SK-N-SH treated with all-trans-retinoic acid at 6 μM for 48 hours (cell line): Measurements from ENCODE around the gene GABBR2.

ENCODE experiments used
- ATAC-seq: fragments of 200-7000 bp; cut with Tn5 transposase; 3 replicates; pipeline ENCODE4 v1.9.1; 2020; ENCODE audit warnings: mild to moderate bottlenecking, moderate library complexity
- ARNTL ChIP-seq: fragments of 450-650 bp; formaldehyde crosslinking; IDR thresholded peaks from 2 replicates; pipeline ENCODE4 v1.5.0; 2020; ENCODE audit warnings: low read depth, mild to moderate bottlenecking, moderate library complexity, borderline replicate concordance
- BACH2 ChIP-seq: fragments of 250-450 bp; sonication (Bioruptor Pico); IDR thresholded peaks from 2 replicates; pipeline ENCODE4 v1.9.0; 2021; ENCODE audit warnings: mild to moderate bottlenecking, borderline replicate concordance
- CREB5 ChIP-seq: fragments of 250-450 bp; sonication (Bioruptor Pico); IDR thresholded peaks from 2 replicates; pipeline ENCODE4 v1.5.1; 2020; ENCODE audit warnings: low read depth, mild to moderate bottlenecking, moderate library complexity
- CSDC2 ChIP-seq: fragments of 250-450 bp; sonication (Bioruptor Pico); IDR thresholded peaks from 2 replicates; pipeline ENCODE4 v1.5.0; 2020; ENCODE audit warnings: mild to moderate bottlenecking, moderate library complexity
- ESRRG ChIP-seq: fragments of 250-450 bp; sonication (Bioruptor Pico); IDR thresholded peaks from 2 replicates; pipeline ENCODE4 v1.6.1; 2021; ENCODE audit warnings: mild to moderate bottlenecking
- GLIS3 ChIP-seq: fragments of 250-450 bp; sonication (Bioruptor Pico); IDR thresholded peaks from 2 replicates; pipeline ENCODE4 v1.5.0; 2020; ENCODE audit warnings: mild to moderate bottlenecking, moderate library complexity
- ISL1 ChIP-seq: fragments of 250-450 bp; sonication (Bioruptor Pico); IDR thresholded peaks from 2 replicates; pipeline ENCODE4 v2.1.2; 2022; ENCODE audit warnings: mild to moderate bottlenecking, moderate library complexity
- OSR1 ChIP-seq: fragments of 250-450 bp; sonication (Bioruptor Pico); IDR thresholded peaks from 2 replicates; pipeline ENCODE4 v1.8.0; 2022; ENCODE audit warnings: moderate library complexity, mild to moderate bottlenecking, inconsistent platforms
- PPARA ChIP-seq: fragments of 250-450 bp; sonication (Bioruptor Pico); IDR thresholded peaks from 2 replicates; pipeline ENCODE4 v1.5.0; 2020; ENCODE audit warnings: mild to moderate bottlenecking, borderline replicate concordance
- RARB ChIP-seq: fragments of 250-450 bp; sonication (Bioruptor Pico); IDR thresholded peaks from 2 replicates; pipeline ENCODE4 v1.8.0; 2021; ENCODE audit warnings: mild to moderate bottlenecking, moderate library complexity
- SNAI2 ChIP-seq: fragments of 250-450 bp; sonication (Bioruptor Pico); IDR thresholded peaks from 2 replicates; pipeline ENCODE4 v1.5.0; 2020; ENCODE audit warnings: mild to moderate bottlenecking, moderate library complexity
- TCF4 ChIP-seq: fragments of 250-450 bp; sonication (Bioruptor Pico); IDR thresholded peaks from 2 replicates; pipeline ENCODE4 v1.8.0; 2021; ENCODE audit warnings: mild to moderate bottlenecking, moderate library complexity, borderline replicate concordance
- TSHZ2 ChIP-seq: fragments of 250-450 bp; sonication (Bioruptor Pico); IDR thresholded peaks from 2 replicates; pipeline ENCODE4 v1.5.0; 2020; ENCODE audit warnings: mild to moderate bottlenecking, moderate library complexity
- ZC3H10 ChIP-seq: fragments of 250-450 bp; sonication (Bioruptor Pico); IDR thresholded peaks from 2 replicates; pipeline ENCODE4 v1.5.1; 2021; ENCODE audit warnings: mild to moderate bottlenecking, moderate library complexity
- ZFP3 ChIP-seq: fragments of 250-450 bp; sonication (Bioruptor Pico); IDR thresholded peaks from 2 replicates; pipeline ENCODE4 v1.5.0; 2020; ENCODE audit warnings: mild to moderate bottlenecking, moderate library complexity
- ZFP30 ChIP-seq: fragments of 450-650 bp; formaldehyde crosslinking; IDR thresholded peaks from 2 replicates; pipeline ENCODE4 v1.5.0; 2022; ENCODE audit warnings: mild to moderate bottlenecking, moderate library complexity
- ZNF565 ChIP-seq: fragments of 450-650 bp; formaldehyde crosslinking; conservative IDR thresholded peaks from 2 replicates; pipeline ENCODE4 v1.5.0; 2020; ENCODE audit warnings: low read depth, mild to moderate bottlenecking, moderate library complexity
- ZNF70 ChIP-seq: fragments of 450-650 bp; formaldehyde crosslinking; IDR thresholded peaks from 2 replicates; pipeline ENCODE4 v1.5.0; 2020; ENCODE audit warnings: mild to moderate bottlenecking, moderate library complexity
- ZNF8 ChIP-seq: fragments of 450-650 bp; formaldehyde crosslinking; IDR thresholded peaks from 2 replicates; pipeline ENCODE4 v1.5.0; 2020; ENCODE audit warnings: mild to moderate bottlenecking, moderate library complexity
- TF ChIP-seq, protein P1 (sequence below): fragments of 250-450 bp; sonication (Bioruptor Pico); IDR thresholded peaks from 2 replicates; pipeline ENCODE4 v1.5.1; 2021; ENCODE audit warnings: mild to moderate bottlenecking, moderate library complexity
- TF ChIP-seq, protein P2 (sequence below): fragments of 250-450 bp; sonication (Bioruptor Pico); IDR thresholded peaks from 2 replicates; pipeline ENCODE4 v1.8.0; 2020; ENCODE audit warnings: mild to moderate bottlenecking, moderate library complexity, borderline replicate concordance
- TF ChIP-seq, protein P3 (sequence below): fragments of 250-450 bp; sonication (Bioruptor Pico); IDR thresholded peaks from 2 replicates; pipeline ENCODE4 v1.8.0; 2021; ENCODE audit warnings: low read depth, mild to moderate bottlenecking, moderate library complexity, borderline replicate concordance

The GABBR2 gene

GRCh38 chr9:98306384-98307145, 402.2 kb downstream of the GABBR2 start:
- no peak for ATAC-seq
- no peak for TF ChIP-seq ZFP30 (CRISPR knock-in tag)
- TF ChIP-seq PPARA (CRISPR knock-in tag) = no peak
- TF ChIP-seq ZNF8 (CRISPR knock-in tag) = no peak
- TF ChIP-seq TCF4 (CRISPR knock-in tag) = no peak
- TF ChIP-seq ZFP3 (CRISPR knock-in tag) = no peak
- TF ChIP-seq OSR1 = no peak
- TF ChIP-seq ZNF70 (CRISPR knock-in tag) = no peak
- TF ChIP-seq CSDC2 (CRISPR knock-in tag) = no peak
- TF ChIP-seq, protein P1, sequence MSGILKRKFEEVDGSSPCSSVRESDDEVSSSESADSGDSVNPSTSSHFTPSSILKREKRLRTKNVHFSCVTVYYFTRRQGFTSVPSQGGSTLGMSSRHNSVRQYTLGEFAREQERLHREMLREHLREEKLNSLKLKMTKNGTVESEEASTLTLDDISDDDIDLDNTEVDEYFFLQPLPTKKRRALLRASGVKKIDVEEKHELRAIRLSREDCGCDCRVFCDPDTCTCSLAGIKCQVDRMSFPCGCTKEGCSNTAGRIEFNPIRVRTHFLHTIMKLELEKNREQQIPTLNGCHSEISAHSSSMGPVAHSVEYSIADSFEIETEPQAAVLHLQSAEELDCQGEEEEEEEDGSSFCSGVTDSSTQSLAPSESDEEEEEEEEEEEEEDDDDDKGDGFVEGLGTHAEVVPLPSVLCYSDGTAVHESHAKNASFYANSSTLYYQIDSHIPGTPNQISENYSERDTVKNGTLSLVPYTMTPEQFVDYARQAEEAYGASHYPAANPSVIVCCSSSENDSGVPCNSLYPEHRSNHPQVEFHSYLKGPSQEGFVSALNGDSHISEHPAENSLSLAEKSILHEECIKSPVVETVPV = no peak
- no peak for TF ChIP-seq ZC3H10 (CRISPR knock-in tag)
- no peak for TF ChIP-seq CREB5 (CRISPR knock-in tag)
- no peak for TF ChIP-seq ISL1
- no peak for TF ChIP-seq BACH2 (CRISPR knock-in tag)
- TF ChIP-seq ARNTL = no peak
- TF ChIP-seq SNAI2 (CRISPR knock-in tag) = no peak
- no peak for TF ChIP-seq ZNF565 (CRISPR knock-in tag)
- no peak for TF ChIP-seq GLIS3 (CRISPR knock-in tag)
- no peak for TF ChIP-seq RARB

GRCh38 chr9:98304381-98304780, 404.4 kb downstream of the GABBR2 start:
- TF ChIP-seq CSDC2 (CRISPR knock-in tag) (no peak), ZNF70 (CRISPR knock-in tag) (no peak), ZNF8 (CRISPR knock-in tag) (no peak), BACH2 (CRISPR knock-in tag) (no peak), ESRRG (CRISPR knock-in tag) (no peak), TCF4 (CRISPR knock-in tag) (no peak), ZFP3 (CRISPR knock-in tag) (no peak), TSHZ2 (CRISPR knock-in tag) (no peak), PPARA (CRISPR knock-in tag) (no peak), ARNTL (no peak), SNAI2 (CRISPR knock-in tag) (no peak), GLIS3 (CRISPR knock-in tag) (no peak), ZFP30 (CRISPR knock-in tag) (no peak), ZNF565 (CRISPR knock-in tag) (no peak), RARB (no peak)
- TF ChIP-seq, protein P2, sequence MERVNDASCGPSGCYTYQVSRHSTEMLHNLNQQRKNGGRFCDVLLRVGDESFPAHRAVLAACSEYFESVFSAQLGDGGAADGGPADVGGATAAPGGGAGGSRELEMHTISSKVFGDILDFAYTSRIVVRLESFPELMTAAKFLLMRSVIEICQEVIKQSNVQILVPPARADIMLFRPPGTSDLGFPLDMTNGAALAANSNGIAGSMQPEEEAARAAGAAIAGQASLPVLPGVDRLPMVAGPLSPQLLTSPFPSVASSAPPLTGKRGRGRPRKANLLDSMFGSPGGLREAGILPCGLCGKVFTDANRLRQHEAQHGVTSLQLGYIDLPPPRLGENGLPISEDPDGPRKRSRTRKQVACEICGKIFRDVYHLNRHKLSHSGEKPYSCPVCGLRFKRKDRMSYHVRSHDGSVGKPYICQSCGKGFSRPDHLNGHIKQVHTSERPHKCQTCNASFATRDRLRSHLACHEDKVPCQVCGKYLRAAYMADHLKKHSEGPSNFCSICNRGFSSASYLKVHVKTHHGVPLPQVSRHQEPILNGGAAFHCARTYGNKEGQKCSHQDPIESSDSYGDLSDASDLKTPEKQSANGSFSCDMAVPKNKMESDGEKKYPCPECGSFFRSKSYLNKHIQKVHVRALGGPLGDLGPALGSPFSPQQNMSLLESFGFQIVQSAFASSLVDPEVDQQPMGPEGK (CRISPR knock-in tag) = no peak
- TF ChIP-seq, protein P1 = no peak
- TF ChIP-seq, protein P3, sequence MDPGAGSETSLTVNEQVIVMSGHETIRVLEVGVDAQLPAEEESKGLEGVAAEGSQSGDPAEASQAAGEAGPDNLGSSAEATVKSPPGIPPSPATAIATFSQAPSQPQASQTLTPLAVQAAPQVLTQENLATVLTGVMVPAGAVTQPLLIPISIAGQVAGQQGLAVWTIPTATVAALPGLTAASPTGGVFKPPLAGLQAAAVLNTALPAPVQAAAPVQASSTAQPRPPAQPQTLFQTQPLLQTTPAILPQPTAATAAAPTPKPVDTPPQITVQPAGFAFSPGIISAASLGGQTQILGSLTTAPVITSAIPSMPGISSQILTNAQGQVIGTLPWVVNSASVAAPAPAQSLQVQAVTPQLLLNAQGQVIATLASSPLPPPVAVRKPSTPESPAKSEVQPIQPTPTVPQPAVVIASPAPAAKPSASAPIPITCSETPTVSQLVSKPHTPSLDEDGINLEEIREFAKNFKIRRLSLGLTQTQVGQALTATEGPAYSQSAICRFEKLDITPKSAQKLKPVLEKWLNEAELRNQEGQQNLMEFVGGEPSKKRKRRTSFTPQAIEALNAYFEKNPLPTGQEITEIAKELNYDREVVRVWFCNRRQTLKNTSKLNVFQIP = no peak
- no peak for ATAC-seq
